RWPE1 (cell line): ENCODE measurements around the gene SMARCAL1.

Source experiments
- CTCF ChIA-PET: fragments of 350-600 bp; sonication (Branson Sonifier 250); formaldehyde crosslinking; extraction: SDS; loops from one replicate; lab custom pipeline; 2021; lab: Yijun Ruan, JAX
- POLR2A ChIA-PET: fragments of 400-600 bp; formaldehyde crosslinking; extraction: SDS; loops from one replicate; lab custom pipeline; 2020; ENCODE audit warnings: antibody characterized with exemption; ENCODE audit not compliant: low non-redundant PET; lab: Yijun Ruan, JAX
- DNase-seq: peaks from one replicate; pipeline ENCODE4 v3.0.0; 2012; ENCODE audit warnings: low spot score
- H3K27ac ChIP-seq: fragments of 450-650 bp; 2 replicates; pipeline ENCODE4 v1.5.1; 2017
- TF ChIP-seq, protein P1 (sequence below): fragments of 450-650 bp; conservative IDR thresholded peaks from 2 replicates; pipeline ENCODE4 v1.5.1; 2017; ENCODE audit warnings: low read depth, mild to moderate bottlenecking

Gene SMARCAL1

GRCh38 chr2:216430811-216431530 lies 18.7 kb downstream of the SMARCAL1 start:
- TF ChIP-seq, protein P1, sequence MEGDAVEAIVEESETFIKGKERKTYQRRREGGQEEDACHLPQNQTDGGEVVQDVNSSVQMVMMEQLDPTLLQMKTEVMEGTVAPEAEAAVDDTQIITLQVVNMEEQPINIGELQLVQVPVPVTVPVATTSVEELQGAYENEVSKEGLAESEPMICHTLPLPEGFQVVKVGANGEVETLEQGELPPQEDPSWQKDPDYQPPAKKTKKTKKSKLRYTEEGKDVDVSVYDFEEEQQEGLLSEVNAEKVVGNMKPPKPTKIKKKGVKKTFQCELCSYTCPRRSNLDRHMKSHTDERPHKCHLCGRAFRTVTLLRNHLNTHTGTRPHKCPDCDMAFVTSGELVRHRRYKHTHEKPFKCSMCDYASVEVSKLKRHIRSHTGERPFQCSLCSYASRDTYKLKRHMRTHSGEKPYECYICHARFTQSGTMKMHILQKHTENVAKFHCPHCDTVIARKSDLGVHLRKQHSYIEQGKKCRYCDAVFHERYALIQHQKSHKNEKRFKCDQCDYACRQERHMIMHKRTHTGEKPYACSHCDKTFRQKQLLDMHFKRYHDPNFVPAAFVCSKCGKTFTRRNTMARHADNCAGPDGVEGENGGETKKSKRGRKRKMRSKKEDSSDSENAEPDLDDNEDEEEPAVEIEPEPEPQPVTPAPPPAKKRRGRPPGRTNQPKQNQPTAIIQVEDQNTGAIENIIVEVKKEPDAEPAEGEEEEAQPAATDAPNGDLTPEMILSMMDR, result no peak
- DNase-seq, result no peak
- ChIA-PET CTCF (no interaction called here), POLR2A (no interaction called here)
- no peak overlapping the region for H3K27ac ChIP-seq

DNA sequence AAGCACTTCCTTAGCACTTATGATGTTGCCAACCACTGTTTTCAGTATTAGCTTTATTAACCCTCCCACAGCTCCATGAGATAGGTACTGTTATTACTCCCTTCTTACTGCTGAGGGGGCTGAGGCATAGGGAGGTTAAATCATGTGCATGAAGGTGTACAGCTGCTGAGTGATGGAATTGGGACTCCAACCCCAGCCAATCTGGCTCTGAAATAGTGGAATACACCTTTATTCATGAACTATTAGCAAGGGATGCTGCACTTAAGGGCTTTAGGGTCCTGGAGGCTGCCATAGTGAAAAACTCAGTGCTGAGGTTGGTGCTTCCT lies 19.2 kb downstream of the SMARCAL1 start:
- POLR2A ChIA-PET, result no interaction called here
- H3K27ac ChIP-seq, result no peak overlapping the region
- CTCF ChIA-PET, result no interaction called here
- TF ChIP-seq, protein P1, result no peak
- DNase-seq, result no peak

DNA sequence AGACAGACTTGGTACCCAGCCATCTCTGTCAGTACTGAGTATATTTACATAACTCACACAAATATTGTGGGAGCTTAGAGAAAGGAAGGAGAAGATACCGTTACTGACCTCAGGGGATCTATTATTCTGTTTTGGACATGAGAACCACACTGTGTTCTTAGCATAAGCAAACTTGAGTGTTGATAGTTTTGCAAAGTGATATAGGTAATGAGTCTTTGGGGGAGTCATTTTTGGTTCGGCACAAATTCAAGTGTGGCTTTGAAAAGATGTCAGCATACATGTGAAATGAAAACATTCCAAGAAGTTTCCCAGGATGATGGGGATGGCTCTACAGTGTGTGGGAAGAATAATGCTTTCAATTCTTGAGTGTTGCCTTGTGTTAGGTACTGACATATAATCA lies 24.1 kb downstream of the SMARCAL1 start:
- DNase-seq, result no peak
- ChIA-PET CTCF (no interaction called here), POLR2A (no interaction called here)
- TF ChIP-seq, protein P1, result no peak
- no peak overlapping the region for H3K27ac ChIP-seq

DNA sequence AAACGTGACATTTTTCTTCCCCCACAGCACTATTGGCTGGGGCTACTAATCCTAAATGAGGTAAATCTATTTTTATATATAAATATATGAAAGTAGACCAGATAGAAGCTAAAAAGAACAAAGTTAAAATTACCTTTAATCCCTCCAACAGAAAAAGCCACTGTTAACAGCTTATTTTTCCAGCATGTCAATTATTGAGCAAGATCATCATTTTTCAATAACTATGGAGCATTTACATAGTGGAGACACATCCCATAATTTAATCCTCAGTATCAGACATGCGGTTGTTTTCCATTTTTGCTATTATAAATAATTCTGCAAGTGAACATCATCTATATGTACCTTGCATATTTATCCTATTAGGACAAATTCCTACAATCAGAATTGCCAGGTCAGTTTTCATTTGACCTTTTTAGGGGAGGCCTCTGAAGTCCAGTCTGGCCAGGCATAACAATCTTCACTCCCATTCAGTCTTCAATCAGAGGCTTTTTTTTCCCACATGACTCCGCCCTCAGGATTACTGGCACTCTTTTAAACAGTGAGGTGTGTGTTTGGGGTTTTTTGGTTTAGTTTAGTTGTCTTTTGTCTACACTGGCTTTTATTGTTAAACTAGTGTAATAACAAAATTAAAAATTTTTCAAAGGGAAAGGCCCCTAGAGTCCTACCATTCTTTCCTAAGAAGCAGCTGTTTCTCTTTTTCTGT lies 29.2 kb downstream of the SMARCAL1 start:
- ChIA-PET CTCF (interaction anchor here (1.0 kb wide), 1 partner anchor 114 kb away, joined by 4 read pairs; no protein-coding TSS in a partner anchor), POLR2A (no interaction called here)
- no peak for DNase-seq
- TF ChIP-seq, protein P1, result no peak
- H3K27ac ChIP-seq, result no peak overlapping the region

- H3K27ac ChIP-seq, result no peak overlapping the region
- POLR2A ChIA-PET, result no interaction called here
- TF ChIP-seq, protein P1, result no peak
- DNase-seq, result no peak
- CTCF ChIA-PET, result interaction anchor here (0.7 kb wide), 1 partner anchor 221 kb away, joined by 4 read pairs; no protein-coding TSS in a partner anchor
Observed at GRCh38 chr2:216445501-216445900, 33.2 kb downstream of the SMARCAL1 start.

DNA sequence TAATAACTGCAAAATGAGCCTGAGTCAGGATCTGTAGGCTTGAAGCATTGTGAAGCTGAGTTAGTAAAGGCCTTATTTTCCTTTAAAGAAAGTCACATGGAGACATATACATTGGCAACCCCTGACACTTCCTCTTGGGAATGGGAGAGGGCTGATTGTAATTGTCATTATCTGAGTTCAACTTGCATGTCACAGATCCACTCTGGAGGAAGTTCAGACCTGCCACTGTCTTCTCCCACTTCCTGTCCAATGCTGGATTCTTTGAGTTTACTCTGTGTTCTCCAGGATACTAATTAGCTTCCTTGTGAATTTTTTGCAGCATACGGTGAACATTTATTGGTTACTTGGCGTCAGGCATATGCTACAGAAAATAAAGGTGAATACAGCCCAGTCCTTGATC lies 34.1 kb downstream of the SMARCAL1 start:
- DNase-seq, result no peak
- CTCF ChIA-PET, result no interaction called here
- no peak overlapping the region for H3K27ac ChIP-seq
- TF ChIP-seq, protein P1, result no peak
- POLR2A ChIA-PET, result no interaction called here
